HCT116 (cell line): ENCODE data around the gene VEZF1. TPM values are rescaled to one million over a fixed set of nuclear protein-coding genes. Genes with fewer than 3 reads are reported as not detected.

Experiments used
- ATAC-seq: fragments of 200-7000 bp; cut with Tn5 transposase; 2 replicates; pipeline ENCODE4 v1.9.1; 2020; ENCODE audit warnings: mild to moderate bottlenecking, moderate library complexity
- BruUV-seq: library from RNA; stranded (reverse); fragments of 400-500 nt; replicated peaks from 2 replicates; lab custom pipeline; 2021; lab: Mats Ljungman, UMichigan
- CTCF ChIA-PET: fragments of 300-600 bp; sonication (Branson Sonifier 250); formaldehyde crosslinking; loops from one replicate; lab custom pipeline; 2021; ENCODE audit warnings: antibody characterized with exemption; lab: Charles Lee
- POLR2A ChIA-PET: fragments of 300-600, 350-600 bp; sonication (Branson Sonifier 250); formaldehyde crosslinking; loops from one replicate; lab custom pipeline; 2021; ENCODE audit warnings: antibody characterized with exemption; lab: Charles Lee
- RAD21 ChIA-PET, 2 experiments: fragments of 300-600 bp; sonication (Branson Sonifier 250); formaldehyde crosslinking; loops; one replicate each; lab custom pipeline; 2023; ENCODE audit warnings: low total read pairs in 2 of 2; ENCODE audit not compliant: uncharacterized antibody in 2 of 2, unreplicated experiment in 2 of 2, low non-redundant PET in 1 of 2; lab: Charles Lee
- DNase-seq: peaks from one replicate; pipeline ENCODE4 v3.0.0-alpha.2; 2010; ENCODE audit warnings: low read depth, low spot score
- H2AFZ ChIP-seq: fragments of 200-600 bp; shearing (Covaris generic), sonication (generic); 2 replicates; pipeline ENCODE4 v1.6.1; 2017; ENCODE audit warnings: low read depth, mixed run types, mixed read lengths, antibody characterized with exemption, low read length; ENCODE audit not compliant: poor library complexity, severe bottlenecking
- H3K27ac ChIP-seq: 2 replicates; pipeline ENCODE4 v1.5.1; 2012; ENCODE audit warnings: low read depth, low read length
- H3K27me3 ChIP-seq: fragments of 200-600 bp; sonication (generic); 2 replicates; pipeline ENCODE4 v1.6.1; 2016; ENCODE audit warnings: mixed run types, low read length, mixed read lengths; ENCODE audit not compliant: insufficient read depth
- H3K36me3 ChIP-seq, 2 experiments: fragments of 200-500 bp in 1 of 2; fragments of 200-600 bp in 1 of 2; sonication (Bioruptor generic) in 1 of 2; sonication (generic) in 1 of 2; 2 replicates each; pipeline versions ENCODE4 v1.5.1 to v1.6.1; 2014 to 2016; ENCODE audit warnings: low read length in 2 of 2, inconsistent platforms in 1 of 2, mixed read lengths in 1 of 2, mixed run types in 1 of 2; ENCODE audit not compliant: insufficient read depth in 2 of 2, control insufficient read depth in 1 of 2
- H3K4me1 ChIP-seq, 2 experiments: fragments of 200-600 bp in 1 of 2; sonication (generic) in 1 of 2; 2 replicates each; pipeline versions ENCODE4 v1.5.1 to v1.6.1; 2012 to 2017; ENCODE audit warnings: low read length in 2 of 2, inconsistent platforms in 1 of 2, mild to moderate bottlenecking in 1 of 2, mixed read lengths in 1 of 2, mixed run types in 1 of 2, moderate library complexity in 1 of 2; ENCODE audit not compliant: insufficient read depth in 2 of 2, control insufficient read depth in 1 of 2
- H3K4me2 ChIP-seq: fragments of 200-600 bp; sonication (generic); 2 replicates; pipeline ENCODE4 v1.6.1; 2017; ENCODE audit warnings: mixed run types, low read length, mixed read lengths
- H3K4me3 ChIP-seq, 2 experiments: fragments of 200-600 bp in 1 of 2; sonication (generic) in 1 of 2; replicated peaks in 1 of 2; 2 replicates each; pipeline ENCODE4 v1.5.1; 2011 to 2016; ENCODE audit warnings: low read length in 2 of 2, control low read depth in 1 of 2, low read depth in 1 of 2, mild to moderate bottlenecking in 1 of 2, mixed read lengths in 1 of 2, mixed run types in 1 of 2
- H3K79me2 ChIP-seq: fragments of 200-600 bp; sonication (generic); 2 replicates; pipeline ENCODE4 v1.6.1; 2017; ENCODE audit warnings: mild to moderate bottlenecking, mixed run types, low read length, moderate library complexity, mixed read lengths; ENCODE audit not compliant: insufficient read depth
- H3K9ac ChIP-seq: fragments of 200-600 bp; sonication (generic); 2 replicates; pipeline ENCODE4 v1.6.1; 2016; ENCODE audit warnings: low read length, mixed read lengths
- H3K9me2 ChIP-seq: fragments of 200-600 bp; sonication (generic), shearing (Covaris generic); 2 replicates; pipeline ENCODE4 v1.6.1; 2017; ENCODE audit warnings: mixed run types, mild to moderate bottlenecking, moderate library complexity; ENCODE audit not compliant: insufficient read depth
- H3K9me3 ChIP-seq, 2 experiments: fragments of 200-500 bp in 1 of 2; fragments of 200-600 bp in 1 of 2; sonication (Bioruptor generic) in 1 of 2; sonication (generic) in 1 of 2; 2 replicates each; pipeline ENCODE4 v1.6.1; 2014 to 2017; ENCODE audit warnings: low read length in 2 of 2, mixed read lengths in 2 of 2, inconsistent platforms in 1 of 2, low read depth in 1 of 2, mild to moderate bottlenecking in 1 of 2, mixed run types in 1 of 2, moderate library complexity in 1 of 2; ENCODE audit not compliant: control insufficient read depth in 1 of 2, insufficient read depth in 1 of 2
- H4K20me1 ChIP-seq: fragments of 200-600 bp; sonication (generic), shearing (Covaris generic); 2 replicates; pipeline ENCODE4 v1.6.1; 2017; ENCODE audit warnings: mixed run types, mild to moderate bottlenecking, moderate library complexity; ENCODE audit not compliant: insufficient read depth
- CBX3 ChIP-seq: IDR thresholded peaks from 2 replicates; pipeline ENCODE4 v1.6.1; 2012; ENCODE audit warnings: low read depth
- CEBPB ChIP-seq: IDR thresholded peaks from 2 replicates; pipeline ENCODE4 v1.6.1; 2012; ENCODE audit warnings: low read depth
- EGR1 ChIP-seq: IDR thresholded peaks from 2 replicates; pipeline ENCODE4 v1.6.1; 2012; ENCODE audit warnings: low read depth
- EZH2 ChIP-seq: fragments of 200-600 bp; sonication (generic); IDR thresholded peaks from 2 replicates; pipeline ENCODE4 v1.6.1; 2017; ENCODE audit warnings: antibody characterized with exemption, mixed run types
- EZH2phosphoT487 ChIP-seq: fragments of 200-600 bp; IDR thresholded peaks from 2 replicates; pipeline ENCODE4 v1.6.1; 2018; ENCODE audit warnings: antibody characterized with exemption, borderline replicate concordance
- JUND ChIP-seq: IDR thresholded peaks from 2 replicates; pipeline ENCODE4 v1.6.1; 2012
- MAX ChIP-seq: IDR thresholded peaks from 2 replicates; pipeline ENCODE4 v1.6.1; 2012
- POLR2A ChIP-seq: IDR thresholded peaks from 2 replicates; pipeline ENCODE4 v1.7.0; 2011; ENCODE audit warnings: borderline replicate concordance; ENCODE audit not compliant: insufficient read depth, insufficient read length; ENCODE audit errors: extremely low read depth
- RAD21 ChIP-seq: IDR thresholded peaks from 2 replicates; pipeline ENCODE4 v1.6.1; 2012; ENCODE audit warnings: low read depth, mild to moderate bottlenecking
- SIN3A ChIP-seq: IDR thresholded peaks from 2 replicates; pipeline ENCODE4 v1.6.1; 2012; ENCODE audit warnings: low read depth
- SRF ChIP-seq: IDR thresholded peaks from 2 replicates; pipeline ENCODE4 v1.6.1; 2012; ENCODE audit warnings: low read depth
- TCF7L2 ChIP-seq: IDR thresholded peaks from 2 replicates; pipeline ENCODE4 v1.7.0; 2011; ENCODE audit warnings: borderline replicate concordance, inconsistent platforms; ENCODE audit not compliant: insufficient read depth, insufficient read length; ENCODE audit errors: extremely low read depth
- ZFX ChIP-seq: fragments of 450-650 bp; IDR thresholded peaks from 2 replicates; pipeline ENCODE4 v1.6.1; 2017
- ZNF274 ChIP-seq: fragments of 200-500 bp; sonication (Bioruptor generic); IDR thresholded peaks from 2 replicates; pipeline ENCODE4 v1.6.1; 2014; ENCODE audit warnings: mild to moderate bottlenecking, low read depth, low read length, inconsistent platforms
- intact Hi-C: fragments of 100-400 bp; cut with micrococcal nuclease; formaldehyde crosslinking; loops from 2 replicates; pipeline ENCODE4 v1.10.0; 2022
- total RNA-seq: library from RNA; stranded (reverse); gene quantifications from one replicate; pipeline ENCODE4 v1.2.1, GENCODE V29; 2021; ENCODE audit not compliant: unreplicated experiment
- TF ChIP-seq, protein P1 (sequence below): IDR thresholded peaks from 2 replicates; pipeline ENCODE4 v1.6.1; 2011; ENCODE audit warnings: mild to moderate bottlenecking, low read length, moderate library complexity; ENCODE audit not compliant: insufficient replicate concordance; ENCODE audit errors: extremely low read depth

Gene VEZF1
- total RNA-seq, 1 experiment from 2014 or later, result 70.2 TPM

- Histone ChIP-seq H2AFZ (no peak overlapping the region), H3K4me2 (no peak overlapping the region), H3K36me3 (peaks cover 38 to 60% of the 10 kb centered on the region in 2 experiments), H3K4me1 (peaks cover 20 to 64% of the 10 kb centered on the region in 2 experiments; a peak in 3 of 4 replicates), H3K79me2 (peaks cover 64% of the 10 kb centered on the region), H3K9me3 (no peaks in the 10 kb centered on the region), H3K9ac (no peak overlapping the region), H4K20me1 (peaks cover 46% of the 10 kb centered on the region), H3K4me3 (no peak overlapping the region), H3K27me3 (no peaks in the 10 kb centered on the region), H3K27ac (no peak overlapping the region), H3K9me2 (no peaks in the 10 kb centered on the region)
- no TSS peak for BruUV-seq
- ChIA-PET POLR2A (interaction anchor here (0.9 to 6.6 kb wide), 6 partner anchors 10 to 137 kb away, joined by 3 to 53 read pairs (median 6); partner anchors contain the start of genes DYNLL2 and SRSF1), RAD21 (interaction anchor here (0.6 to 1.6 kb wide), 2 partner anchors 136 to 255 kb away, joined by 3 to 4 read pairs; no protein-coding TSS in a partner anchor), CTCF (interaction anchor here (0.7 to 15.4 kb wide), 7 partner anchors 9 to 140 kb away, joined by 3 to 288 read pairs (median 7); partner anchors contain the start of genes CUEDC1, SRSF1 and VEZF1)
- no peak for ATAC-seq
- TF ChIP-seq CEBPB (0 out of 2 replicates have a peak, but pooled peaks have one; percentile 44), SIN3A (no peak)
- no peak for DNase-seq
- intact Hi-C loops, result loop anchor here (5.0 kb wide), 1 partner anchor 865 kb away; no protein-coding TSS in a partner anchor
Observed at GRCh38 chr17:57997085-57997809, 9.2 kb upstream of the VEZF1 start.

DNA sequence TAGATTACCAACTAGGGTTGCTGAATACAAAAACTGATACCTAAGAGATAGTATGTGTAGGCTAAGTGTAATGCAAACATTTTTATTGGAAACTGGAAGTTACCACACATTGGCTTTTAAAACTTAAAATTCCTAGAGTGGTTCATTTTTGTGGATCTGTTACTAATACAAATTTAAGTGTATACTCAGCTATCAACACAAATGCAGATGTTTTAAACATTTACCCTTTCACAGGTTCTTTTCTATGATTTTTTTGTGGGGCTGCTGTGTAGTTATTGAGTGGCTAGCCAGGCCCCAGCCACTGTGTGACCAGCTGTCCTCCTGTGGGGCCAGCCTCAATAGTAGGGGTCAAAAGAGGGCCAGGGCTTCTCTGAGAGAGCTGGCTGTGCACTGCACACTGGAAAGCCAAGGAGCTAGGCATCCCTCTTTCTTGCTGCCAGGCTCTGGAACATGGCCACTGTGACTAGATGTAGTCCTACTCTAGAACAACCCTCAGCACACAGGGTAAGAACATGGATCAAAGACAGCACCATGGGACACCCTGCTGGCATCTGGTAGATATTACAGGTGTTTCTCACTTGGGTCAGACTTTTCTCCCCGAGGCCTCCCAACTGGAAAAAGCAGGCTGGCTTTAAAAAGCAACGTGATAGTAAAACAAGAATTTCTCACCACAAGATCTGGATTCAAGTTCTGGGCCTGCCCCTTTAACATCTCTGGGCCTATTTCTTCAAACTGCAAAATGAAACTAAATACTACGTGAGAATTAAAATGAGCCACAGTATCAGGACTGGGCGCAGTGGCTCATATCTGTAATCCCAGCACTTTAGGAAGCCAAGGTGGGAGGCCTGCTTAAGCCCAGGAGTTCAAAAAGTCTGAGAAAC is 7.3 kb upstream of the VEZF1 start:
- Histone ChIP-seq H2AFZ (no peak overlapping the region), H3K9me3 (no peaks in the 10 kb centered on the region), H3K4me2 (peak overlapping the region; percentile 1; the same call in 1 of the 2 replicates), H3K9me2 (no peaks in the 10 kb centered on the region), H3K9ac (peak overlapping the region; percentile 6), H3K4me3 (no peak overlapping the region), H3K27me3 (no peaks in the 10 kb centered on the region), H4K20me1 (peaks cover 31% of the 10 kb centered on the region; the same call in 1 of the 2 replicates), H3K36me3 (peaks cover 22 to 49% of the 10 kb centered on the region in 2 experiments), H3K4me1 (peaks cover 39 to 83% of the 10 kb centered on the region in 2 experiments), H3K79me2 (peaks cover 60% of the 10 kb centered on the region), H3K27ac (peak overlapping the region; percentile 17; the same call in 1 of the 2 replicates)
- intact Hi-C loops, result loop anchor here (1.0 to 5.0 kb wide), 5 partner anchors 79 to 863 kb away; partner anchors contain the start of gene MRPS23
- BruUV-seq, result no TSS peak
- RAD21 ChIA-PET, result interaction anchor here (0.6 to 2.1 kb wide), 4 partner anchors 12 to 139 kb away, joined by 3 to 6 read pairs (median 4); partner anchors contain the start of gene SRSF1 (in 1 of the 2)
- POLR2A ChIA-PET, result interaction anchor here (1.2 to 6.6 kb wide), 3 partner anchors 12 to 135 kb away, joined by 3 to 53 read pairs (median 33); partner anchors contain the start of genes DYNLL2 and SRSF1
- CTCF ChIA-PET, result interaction anchor here (0.7 to 15.4 kb wide), 7 partner anchors 9 to 862 kb away, joined by 3 to 288 read pairs (median 5); partner anchors contain the start of gene CUEDC1
- ATAC-seq (peak; percentile 81), DNase-seq (peak; percentile 80)
- TF ChIP-seq, protein P1, sequence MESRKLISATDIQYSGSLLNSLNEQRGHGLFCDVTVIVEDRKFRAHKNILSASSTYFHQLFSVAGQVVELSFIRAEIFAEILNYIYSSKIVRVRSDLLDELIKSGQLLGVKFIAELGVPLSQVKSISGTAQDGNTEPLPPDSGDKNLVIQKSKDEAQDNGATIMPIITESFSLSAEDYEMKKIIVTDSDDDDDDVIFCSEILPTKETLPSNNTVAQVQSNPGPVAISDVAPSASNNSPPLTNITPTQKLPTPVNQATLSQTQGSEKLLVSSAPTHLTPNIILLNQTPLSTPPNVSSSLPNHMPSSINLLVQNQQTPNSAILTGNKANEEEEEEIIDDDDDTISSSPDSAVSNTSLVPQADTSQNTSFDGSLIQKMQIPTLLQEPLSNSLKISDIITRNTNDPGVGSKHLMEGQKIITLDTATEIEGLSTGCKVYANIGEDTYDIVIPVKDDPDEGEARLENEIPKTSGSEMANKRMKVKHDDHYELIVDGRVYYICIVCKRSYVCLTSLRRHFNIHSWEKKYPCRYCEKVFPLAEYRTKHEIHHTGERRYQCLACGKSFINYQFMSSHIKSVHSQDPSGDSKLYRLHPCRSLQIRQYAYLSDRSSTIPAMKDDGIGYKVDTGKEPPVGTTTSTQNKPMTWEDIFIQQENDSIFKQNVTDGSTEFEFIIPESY, result no peak
- TF ChIP-seq ZNF274 (no peak), TCF7L2 (peak; percentile 67), MAX (no peak; the same call in 1 of the 2 replicates), JUND (0 out of 2 replicates have a peak, but pooled peaks have one; percentile 3), EZH2 (no peak), EGR1 (no peak), SRF (no peak), SIN3A (no peak), POLR2A (no peak), EZH2phosphoT487 (no peak), RAD21 (peak; percentile 95), CBX3 (peak; percentile 53; the same call in 1 of the 2 replicates), ZFX (no peak)
